PFSK-1 (cell line): ENCODE measurements around the gene WDR33. TPM values are rescaled to one million over a fixed set of nuclear protein-coding genes. Genes with fewer than 3 reads are reported as not detected.

Experiments used
- FOXP2 ChIP-seq: optimal IDR thresholded peaks from 2 replicates; pipeline ENCODE3; 2011; ENCODE audit warnings: borderline replicate concordance, control low read depth, inconsistent platforms; ENCODE audit not compliant: insufficient read depth; ENCODE audit errors: extremely low read length, extremely low read depth
- POLR2AphosphoS5 ChIP-seq: IDR thresholded peaks from 2 replicates; pipeline ENCODE4 v1.6.1; 2012; ENCODE audit warnings: low read depth, mild to moderate bottlenecking, control low read depth, low read length, moderate library complexity
- SIN3A ChIP-seq: IDR thresholded peaks from 2 replicates; pipeline ENCODE4 v1.6.1; 2012; ENCODE audit warnings: mild to moderate bottlenecking, low read length, moderate library complexity, borderline replicate concordance; ENCODE audit not compliant: insufficient read depth
- TAF1 ChIP-seq: IDR thresholded peaks from 2 replicates; pipeline ENCODE4 v1.6.1; 2012; ENCODE audit warnings: low read length, control low read depth, borderline replicate concordance; ENCODE audit not compliant: insufficient read depth
- polyA plus RNA-seq: library from polyadenylated mRNA; unstranded; fragments of >200 nt; gene quantifications from one replicate; pipeline ENCODE4 v1.2.1, GENCODE V29; 2012; ENCODE audit warnings: low read depth, missing spikeins; ENCODE audit not compliant: insufficient read length
- TF ChIP-seq, protein P1 (sequence below), 2 experiments: IDR thresholded peaks; 2 replicates each; pipeline versions ENCODE4 v1.6.1 to v1.8.0; 2011 to 2012; ENCODE audit warnings: low read depth in 2 of 2, low read length in 2 of 2, control low read depth in 1 of 2, inconsistent platforms in 1 of 2, mild to moderate bottlenecking in 1 of 2, moderate library complexity in 1 of 2; ENCODE audit not compliant: insufficient read depth in 1 of 2

The WDR33 gene
- 13.4 TPM for polyA plus RNA-seq

DNA sequence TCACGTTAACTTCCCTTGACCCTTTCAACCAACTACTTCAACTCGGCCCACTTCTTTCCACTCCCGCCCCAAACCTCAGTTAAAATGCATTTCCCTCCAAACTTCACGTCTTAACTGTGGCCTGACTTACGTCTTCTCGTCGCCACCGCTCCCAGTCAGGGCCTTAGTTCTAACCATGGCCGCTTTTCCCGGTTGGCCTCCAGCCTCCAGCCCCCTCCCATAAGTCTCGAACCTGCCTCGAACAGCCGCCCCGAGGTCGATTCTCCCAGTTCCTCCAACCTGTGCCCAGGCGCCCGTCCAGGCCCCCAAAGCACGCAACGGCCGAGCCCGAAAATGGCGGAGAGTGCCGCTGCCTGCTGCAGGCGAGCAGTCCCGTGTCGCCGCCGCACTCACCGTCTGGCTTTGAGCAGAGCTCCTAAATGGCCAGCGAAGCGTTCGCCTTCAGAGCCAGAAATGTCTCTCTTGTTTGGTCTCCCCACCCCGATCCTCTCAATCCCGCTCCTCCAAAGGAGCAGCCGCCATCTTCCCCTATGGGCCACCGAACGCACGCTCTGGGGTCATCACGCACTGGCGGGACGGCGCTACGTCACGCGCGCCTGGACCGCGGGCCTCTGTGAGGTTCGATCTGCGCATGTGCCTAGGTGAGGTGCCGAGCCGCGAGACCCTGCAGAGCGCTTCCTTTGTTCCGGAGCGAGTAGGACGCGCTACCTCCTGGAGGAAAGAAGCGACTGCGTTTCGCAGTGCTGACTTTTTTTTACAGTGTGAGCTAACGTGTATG lies at the start of gene WDR33:
TSS of gene WDR33 (minus strand) at position 553 of the 778 bp plus-strand sequence. CDS start 40,190 bp downstream, outside the sequence.
- peak; percentile 30 for TF ChIP-seq FOXP2
- TF ChIP-seq SIN3A = no peak
- peak; percentile 64; the same call in 1 of the 2 replicates for TF ChIP-seq TAF1
- peak; percentile 85 for TF ChIP-seq POLR2AphosphoS5
- TF ChIP-seq, protein P1, sequence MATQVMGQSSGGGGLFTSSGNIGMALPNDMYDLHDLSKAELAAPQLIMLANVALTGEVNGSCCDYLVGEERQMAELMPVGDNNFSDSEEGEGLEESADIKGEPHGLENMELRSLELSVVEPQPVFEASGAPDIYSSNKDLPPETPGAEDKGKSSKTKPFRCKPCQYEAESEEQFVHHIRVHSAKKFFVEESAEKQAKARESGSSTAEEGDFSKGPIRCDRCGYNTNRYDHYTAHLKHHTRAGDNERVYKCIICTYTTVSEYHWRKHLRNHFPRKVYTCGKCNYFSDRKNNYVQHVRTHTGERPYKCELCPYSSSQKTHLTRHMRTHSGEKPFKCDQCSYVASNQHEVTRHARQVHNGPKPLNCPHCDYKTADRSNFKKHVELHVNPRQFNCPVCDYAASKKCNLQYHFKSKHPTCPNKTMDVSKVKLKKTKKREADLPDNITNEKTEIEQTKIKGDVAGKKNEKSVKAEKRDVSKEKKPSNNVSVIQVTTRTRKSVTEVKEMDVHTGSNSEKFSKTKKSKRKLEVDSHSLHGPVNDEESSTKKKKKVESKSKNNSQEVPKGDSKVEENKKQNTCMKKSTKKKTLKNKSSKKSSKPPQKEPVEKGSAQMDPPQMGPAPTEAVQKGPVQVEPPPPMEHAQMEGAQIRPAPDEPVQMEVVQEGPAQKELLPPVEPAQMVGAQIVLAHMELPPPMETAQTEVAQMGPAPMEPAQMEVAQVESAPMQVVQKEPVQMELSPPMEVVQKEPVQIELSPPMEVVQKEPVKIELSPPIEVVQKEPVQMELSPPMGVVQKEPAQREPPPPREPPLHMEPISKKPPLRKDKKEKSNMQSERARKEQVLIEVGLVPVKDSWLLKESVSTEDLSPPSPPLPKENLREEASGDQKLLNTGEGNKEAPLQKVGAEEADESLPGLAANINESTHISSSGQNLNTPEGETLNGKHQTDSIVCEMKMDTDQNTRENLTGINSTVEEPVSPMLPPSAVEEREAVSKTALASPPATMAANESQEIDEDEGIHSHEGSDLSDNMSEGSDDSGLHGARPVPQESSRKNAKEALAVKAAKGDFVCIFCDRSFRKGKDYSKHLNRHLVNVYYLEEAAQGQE (IDR thresholded peaks at IDR 0.05; ENCODE audit: insufficient read depth in 1 of 2, low read depth in 2 of 2, low read length in 2 of 2) = no peak

DNA sequence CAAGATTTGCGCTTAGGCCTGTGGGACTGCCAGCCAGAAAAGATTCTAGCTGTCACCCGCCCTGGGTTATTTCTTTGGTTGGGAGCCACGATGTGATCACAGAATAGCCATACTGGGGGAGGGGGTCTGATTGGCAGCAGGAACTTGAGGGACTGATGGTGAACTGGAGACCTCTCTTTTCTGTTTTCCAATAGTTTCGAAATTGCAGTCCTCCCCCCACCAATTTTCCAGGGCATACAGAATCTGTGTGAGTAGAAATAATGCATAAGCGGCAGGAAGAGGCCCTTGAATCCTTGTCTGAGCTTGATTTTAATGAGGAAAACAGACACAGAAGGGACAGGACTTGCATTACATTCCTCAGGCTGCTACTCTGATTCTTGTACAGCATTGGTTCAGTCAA lies 49.2 kb upstream of the WDR33 start:
- TF ChIP-seq, protein P1 (IDR thresholded peaks at IDR 0.05; ENCODE audit: insufficient read depth in 1 of 2, low read depth in 2 of 2, low read length in 2 of 2) = no peak
- no peak for TF ChIP-seq FOXP2
- no peak for TF ChIP-seq POLR2AphosphoS5
- TF ChIP-seq TAF1 = no peak
- TF ChIP-seq SIN3A = no peak

DNA sequence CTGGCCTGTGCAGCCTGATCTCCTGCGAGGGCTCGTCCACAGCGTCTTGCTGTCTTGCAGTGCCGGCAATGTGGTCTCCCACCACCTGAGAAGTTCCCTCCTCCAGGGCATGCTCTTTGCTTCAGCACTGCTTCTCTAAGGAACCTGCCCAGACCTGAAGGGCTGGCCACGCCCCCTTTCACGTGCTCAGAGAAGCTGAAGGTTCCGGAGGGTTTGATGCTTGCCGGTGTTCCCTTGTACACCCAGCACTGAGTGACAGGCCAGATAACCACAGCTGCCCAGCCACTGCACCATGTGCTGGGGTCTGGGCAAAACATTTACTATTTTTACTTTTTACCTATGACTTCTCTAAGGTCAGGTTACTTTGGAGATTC lies 48.7 kb upstream of the WDR33 start:
- no peak for TF ChIP-seq SIN3A
- TF ChIP-seq TAF1 = no peak
- TF ChIP-seq POLR2AphosphoS5 = no peak
- TF ChIP-seq, protein P1 (IDR thresholded peaks at IDR 0.05; ENCODE audit: insufficient read depth in 1 of 2, low read depth in 2 of 2, low read length in 2 of 2) = no peak
- TF ChIP-seq FOXP2 = no peak

DNA sequence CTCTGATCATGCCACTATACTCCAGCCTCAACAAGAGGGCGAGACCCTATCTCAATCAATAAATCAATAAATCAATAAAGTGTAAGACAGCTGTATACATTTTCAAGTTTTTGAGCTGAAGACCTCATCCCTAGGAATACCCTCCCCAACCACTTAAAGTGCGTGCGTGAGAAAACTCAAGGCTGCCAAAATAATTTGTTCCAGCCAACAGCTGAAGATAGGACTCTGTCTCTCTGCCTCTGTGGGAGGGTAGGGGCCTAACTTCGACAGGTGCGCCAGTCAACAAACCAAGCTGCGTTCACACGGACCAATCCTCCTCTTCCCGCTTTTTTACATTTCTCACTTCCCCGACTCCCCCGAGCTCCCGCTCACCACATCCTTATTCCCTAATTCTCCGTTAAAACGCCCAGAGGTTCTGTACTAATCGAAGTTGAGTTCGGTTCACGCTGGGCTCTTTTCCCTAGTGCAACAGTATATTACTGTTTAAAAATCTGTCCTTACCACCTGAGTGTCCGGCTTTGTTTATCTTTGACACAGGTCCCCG lies 46.4 kb upstream of the WDR33 start:
- TF ChIP-seq TAF1 (no peak), SIN3A (no peak), POLR2AphosphoS5 (no peak), FOXP2 (no peak)
- TF ChIP-seq, protein P1 (IDR thresholded peaks at IDR 0.05; ENCODE audit: insufficient read depth in 1 of 2, low read depth in 2 of 2, low read length in 2 of 2) = no peak
